SU-DHL-6 (cell line): Measurements from ENCODE around the gene TRPV5.

ENCODE experiments used
- H2AFZ ChIP-seq: fragments of 200-600 bp; sonication (generic); 2 replicates; pipeline ENCODE4 v1.6.1; 2014; ENCODE audit warnings: low read depth, mild to moderate bottlenecking, moderate library complexity, mixed read lengths, antibody characterized with exemption, low read length; ENCODE audit not compliant: severe bottlenecking
- H3F3A ChIP-seq: fragments of 200-600 bp; shearing (Covaris generic); 2 replicates; pipeline ENCODE4 v1.6.0; 2016; ENCODE audit warnings: antibody characterized with exemption, mild to moderate bottlenecking; ENCODE audit not compliant: insufficient read depth
- H3K27ac ChIP-seq: fragments of 200-600 bp; sonication (generic); 2 replicates; pipeline ENCODE4 v1.5.1; 2016; ENCODE audit warnings: low read depth, mild to moderate bottlenecking, low read length, moderate library complexity, mixed read lengths
- H3K27me3 ChIP-seq: fragments of 200-600 bp; sonication (generic), shearing (Covaris generic); 2 replicates; pipeline ENCODE4 v1.6.0; 2014; ENCODE audit warnings: mild to moderate bottlenecking, low read length
- H3K36me3 ChIP-seq: fragments of 200-600 bp; sonication (generic); 2 replicates; pipeline ENCODE4 v1.6.1; 2014; ENCODE audit warnings: mild to moderate bottlenecking, low read length, mixed read lengths
- H3K4me2 ChIP-seq: fragments of 300-600, 200-600 bp; shearing (Covaris generic), sonication (generic); 2 replicates; pipeline ENCODE4 v1.6.0; 2014; ENCODE audit warnings: low read length, low read depth, mild to moderate bottlenecking; ENCODE audit not compliant: poor library complexity, severe bottlenecking
- H3K4me3 ChIP-seq: fragments of 200-600 bp; sonication (generic); 2 replicates; pipeline ENCODE4 v1.5.1; 2014; ENCODE audit warnings: antibody characterized with exemption, low read length, mild to moderate bottlenecking, mixed read lengths; ENCODE audit not compliant: insufficient read depth, poor library complexity, severe bottlenecking
- H3K79me2 ChIP-seq: fragments of 200-600 bp; sonication (generic); 2 replicates; pipeline ENCODE4 v1.6.1; 2014; ENCODE audit warnings: mild to moderate bottlenecking, low read length, moderate library complexity; ENCODE audit not compliant: insufficient read depth
- H3K9ac ChIP-seq: fragments of 200-600 bp; sonication (generic); 2 replicates; pipeline ENCODE4 v1.7.0; 2014; ENCODE audit warnings: mild to moderate bottlenecking, low read length
- H3K9me2 ChIP-seq: fragments of 200-600 bp; sonication (generic); replicated peaks from 2 replicates; pipeline ENCODE4 v1.6.1; 2014; ENCODE audit warnings: low read length; ENCODE audit not compliant: insufficient read depth
- H3K9me3 ChIP-seq: fragments of 200-600 bp; sonication (generic); 2 replicates; pipeline ENCODE4 v1.6.1; 2014; ENCODE audit warnings: low read length, mixed read lengths; ENCODE audit not compliant: insufficient read depth
- H4K20me1 ChIP-seq: fragments of 200-600 bp; sonication (generic); 2 replicates; pipeline ENCODE4 v1.6.1; 2014; ENCODE audit warnings: low read depth, mild to moderate bottlenecking, antibody characterized with exemption, low read length, moderate library complexity, mixed read lengths
- CTCF ChIP-seq: fragments of 200-600 bp; sonication (generic); IDR thresholded peaks from one replicate; pipeline ENCODE4 v1.5.1; 2017; ENCODE audit warnings: antibody characterized with exemption, mild to moderate bottlenecking, low read length, moderate library complexity; ENCODE audit not compliant: insufficient read depth, poor library complexity, severe bottlenecking
- EZH2phosphoT487 ChIP-seq: fragments of 200-600 bp; sonication (generic), shearing (Covaris generic); conservative IDR thresholded peaks from 2 replicates; pipeline ENCODE4 v1.6.1; 2018; ENCODE audit warnings: mild to moderate bottlenecking, antibody characterized with exemption, low read length, moderate library complexity, mixed read lengths

The TRPV5 gene

GRCh38 chr7:142934056-142934455, 510 bp upstream of the TRPV5 start:
- no peak overlapping the region for H3K27ac ChIP-seq
- no peaks in the 10 kb centered on the region for H3K9me3 ChIP-seq
- H3K4me3 ChIP-seq = no peak overlapping the region
- H3K27me3 ChIP-seq = no peaks in the 10 kb centered on the region
- H3K36me3 ChIP-seq = no peaks in the 10 kb centered on the region
- H3K9ac ChIP-seq = no peak overlapping the region
- no peaks in the 10 kb centered on the region for H3K79me2 ChIP-seq
- no peak overlapping the region for H2AFZ ChIP-seq
- H4K20me1 ChIP-seq = no peaks in the 10 kb centered on the region
- no peaks in the 10 kb centered on the region for H3F3A ChIP-seq
- TF ChIP-seq EZH2phosphoT487 = no peak
- no peak for TF ChIP-seq CTCF
- no peaks in the 10 kb centered on the region for H3K9me2 ChIP-seq
- H3K4me2 ChIP-seq = no peak overlapping the region

- H3K4me3 ChIP-seq = no peak overlapping the region
- H2AFZ ChIP-seq = no peak overlapping the region
- H3K9ac ChIP-seq = no peak overlapping the region
- H4K20me1 ChIP-seq = no peaks in the 10 kb centered on the region
- TF ChIP-seq EZH2phosphoT487 (no peak), CTCF (no peak)
- no peaks in the 10 kb centered on the region for H3K9me2 ChIP-seq
- no peak overlapping the region for H3K4me2 ChIP-seq
- no peaks in the 10 kb centered on the region for H3F3A ChIP-seq
- H3K79me2 ChIP-seq = no peaks in the 10 kb centered on the region
- no peak overlapping the region for H3K27ac ChIP-seq
- H3K36me3 ChIP-seq = no peaks in the 10 kb centered on the region
- no peaks in the 10 kb centered on the region for H3K27me3 ChIP-seq
- no peaks in the 10 kb centered on the region for H3K9me3 ChIP-seq
These were observed 462 bp downstream of the TRPV5 start for GRCh38 chr7:142933092-142933475.

DNA sequence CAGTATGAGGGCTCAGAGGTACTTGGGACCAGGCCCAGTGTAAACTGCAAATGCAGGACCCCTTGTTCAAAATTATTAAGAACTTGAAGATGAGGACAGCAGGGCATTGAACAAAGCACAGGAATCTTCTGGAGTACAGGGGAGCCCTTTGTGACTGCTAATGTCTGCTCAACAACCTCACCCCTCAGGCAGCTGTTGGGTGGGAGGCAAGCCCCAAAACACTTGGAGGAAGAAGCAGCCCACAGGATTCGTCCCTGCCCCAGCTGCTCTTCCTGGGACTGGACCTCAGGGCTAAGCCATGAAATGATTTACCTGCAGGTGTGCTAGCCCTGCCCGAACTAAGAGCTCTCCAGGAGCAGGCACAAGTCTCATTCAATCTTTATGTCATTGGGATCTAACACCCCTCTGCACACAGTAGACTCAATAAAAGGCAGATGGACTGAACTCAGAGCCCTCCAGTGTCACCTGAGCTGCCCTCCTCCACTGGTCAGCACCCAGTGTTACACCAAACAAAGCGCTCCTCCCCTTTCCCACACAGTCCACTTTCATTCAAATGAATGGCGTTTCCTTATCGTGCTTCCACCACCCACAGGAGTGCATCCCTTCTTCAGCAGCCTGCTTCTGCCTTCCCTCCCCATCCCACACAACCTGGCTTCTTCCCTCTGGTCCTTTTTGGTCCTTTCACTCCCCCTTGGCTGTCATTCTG, 1.0 kb downstream of the TRPV5 start:
- no peaks in the 10 kb centered on the region for H3K9me2 ChIP-seq
- H3K4me2 ChIP-seq = no peak overlapping the region
- H3K9me3 ChIP-seq = no peaks in the 10 kb centered on the region
- H3K79me2 ChIP-seq = no peaks in the 10 kb centered on the region
- H3K36me3 ChIP-seq = no peaks in the 10 kb centered on the region
- no peaks in the 10 kb centered on the region for H3F3A ChIP-seq
- no peak overlapping the region for H3K9ac ChIP-seq
- no peak for TF ChIP-seq CTCF
- TF ChIP-seq EZH2phosphoT487 = no peak
- no peak overlapping the region for H3K27ac ChIP-seq
- no peak overlapping the region for H2AFZ ChIP-seq
- H3K4me3 ChIP-seq = no peak overlapping the region
- H4K20me1 ChIP-seq = no peaks in the 10 kb centered on the region
- H3K27me3 ChIP-seq = no peaks in the 10 kb centered on the region
